Right lobe of liver (tissue), 6 donors: ENCODE results near the gene FLAD1. TPM values are rescaled to one million over a fixed set of nuclear protein-coding genes. Genes with fewer than 3 reads are reported as not detected.

ENCODE experiments used
- ATAC-seq, 4 donors: fragments of 200-7000 bp; cut with Tn5 transposase; one replicate each; pipeline ENCODE4 v1.9.1; 2020; ENCODE audit warnings: mild to moderate bottlenecking in 4 of 4, moderate library complexity in 4 of 4
- DNase-seq, 3 donors: peaks; one replicate each; pipeline ENCODE4 v3.0.0-alpha.2; 2020
- H3K27ac ChIP-seq, 3 donors: fragments of 200-600 bp; one replicate each; pipeline ENCODE4 v1.8.0; 2022
- H3K27me3 ChIP-seq, 2 donors: fragments of 200-600 bp; one replicate each; pipeline ENCODE4 v1.8.0; 2022
- H3K36me3 ChIP-seq, 4 donors: fragments of 200-600 bp; sonication (generic) in 1 of 4; one replicate each; pipeline versions ENCODE4 v1.5.1 to v1.8.0; 2017 to 2022; ENCODE audit warnings: control low read depth in 1 of 4
- H3K4me1 ChIP-seq, 4 donors: fragments of 200-600 bp; sonication (generic) in 1 of 4; one replicate each; pipeline versions ENCODE4 v1.5.1 to v1.8.0; 2017 to 2022; ENCODE audit warnings: control low read depth in 1 of 4
- H3K4me3 ChIP-seq, 3 donors: fragments of 200-600 bp; one replicate each; pipeline ENCODE4 v1.8.0; 2022
- H3K9me3 ChIP-seq, 4 donors: fragments of 200-600 bp; sonication (generic) in 1 of 4; one replicate each; pipeline versions ENCODE4 v1.5.1 to v1.8.0; 2017 to 2022; ENCODE audit warnings: control low read depth in 1 of 4
- POLR2A ChIP-seq: fragments of 450-650 bp; IDR thresholded peaks from one replicate; pipeline ENCODE4 v1.6.1; 2017; ENCODE audit warnings: antibody characterized with exemption, mild to moderate bottlenecking
- WGBS: methylation state at CpG from one replicate; pipeline ENCODE4 v1.1.6; 2018; ENCODE audit warnings: low coverage, low lambda C conversion rate; ENCODE audit not compliant: insufficient coverage; ENCODE audit errors: missing lambda C conversion rate; 5-methylcytosine and 5-hydroxymethylcytosine counted together
- intact Hi-C, 2 donors: fragments of 100-400 bp; cut with DNase I; formaldehyde crosslinking; loops; one replicate each; pipeline versions ENCODE4 v1.11.2 to v1.14.1; 2022
- total RNA-seq, 6 experiments: library from RNA; depleted of rRNA in 2 of 6; stranded (reverse); fragments of >200 nt in 2 of 6; fragmentation: NEBNext Ultra II Directional in 3 of 6; extraction: Animal tissue kit (Norgen Biotek cat#: 25700) in 3 of 6; gene quantifications; one replicate each; pipeline versions ENCODE4 v1.1.0 to v1.2.4, GENCODE V29; 2016 to 2023
- TF ChIP-seq, protein P1 (sequence below), 4 donors: fragments of 200-600 bp in 3 of 4; fragments of 450-650 bp in 1 of 4; IDR thresholded peaks; one replicate each; pipeline versions ENCODE4 v1.5.1 to v1.8.0; 2016 to 2022; ENCODE audit warnings: antibody characterized with exemption in 4 of 4, mild to moderate bottlenecking in 2 of 4
- donor health status: DM: no; HTN: yes; CAD: no.
- donor health status: DM: no; HTN: no; CAD: no.
- donor health status: DM: no; HTN: no; CAD: no.
- donor health status: DM: no; HTN: yes; CAD: no.
- donor health status: DM: no; HTN: yes; CAD: no.

FLAD1 gene
- total RNA-seq, 6 experiments from 2014 or later: 18.3 to 33.1 (median 24.6) TPM

DNA sequence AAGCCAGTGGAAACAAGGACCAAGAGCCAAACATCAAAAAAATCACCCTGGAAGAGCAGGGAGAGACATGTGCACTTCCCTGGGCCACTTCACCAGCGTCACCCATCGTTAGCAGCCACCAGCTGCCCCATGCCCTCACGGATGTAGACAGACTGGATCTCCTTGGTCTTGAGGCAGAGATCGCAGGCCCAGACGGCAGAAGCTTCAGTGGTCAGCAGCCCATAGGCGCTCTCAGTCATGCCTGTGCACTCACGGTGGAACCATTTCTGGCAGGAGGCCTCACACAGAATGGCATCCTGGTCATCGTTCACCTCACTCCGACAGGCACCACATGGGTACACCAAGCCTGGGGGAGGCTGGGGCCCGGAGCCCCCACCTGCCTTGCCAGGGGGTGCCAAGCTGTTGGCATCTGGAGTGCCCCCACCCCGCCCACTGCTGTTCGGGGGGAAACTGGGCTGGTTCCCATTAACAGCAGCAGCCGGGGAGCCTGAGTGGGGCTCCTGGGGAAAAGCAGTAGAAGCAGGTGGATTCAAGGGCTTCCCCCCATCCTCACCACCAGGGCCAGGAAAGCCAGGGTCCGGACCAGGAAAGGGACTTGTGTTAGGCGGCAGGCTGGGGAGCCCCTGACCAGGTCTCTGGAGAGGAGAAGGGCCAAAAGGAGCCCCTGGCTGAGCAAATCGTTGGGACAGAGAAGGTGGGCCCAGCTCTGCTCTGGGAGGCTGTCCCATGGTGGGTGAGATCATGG, 24.3 kb upstream of the FLAD1 start:
- TF ChIP-seq, protein P1, sequence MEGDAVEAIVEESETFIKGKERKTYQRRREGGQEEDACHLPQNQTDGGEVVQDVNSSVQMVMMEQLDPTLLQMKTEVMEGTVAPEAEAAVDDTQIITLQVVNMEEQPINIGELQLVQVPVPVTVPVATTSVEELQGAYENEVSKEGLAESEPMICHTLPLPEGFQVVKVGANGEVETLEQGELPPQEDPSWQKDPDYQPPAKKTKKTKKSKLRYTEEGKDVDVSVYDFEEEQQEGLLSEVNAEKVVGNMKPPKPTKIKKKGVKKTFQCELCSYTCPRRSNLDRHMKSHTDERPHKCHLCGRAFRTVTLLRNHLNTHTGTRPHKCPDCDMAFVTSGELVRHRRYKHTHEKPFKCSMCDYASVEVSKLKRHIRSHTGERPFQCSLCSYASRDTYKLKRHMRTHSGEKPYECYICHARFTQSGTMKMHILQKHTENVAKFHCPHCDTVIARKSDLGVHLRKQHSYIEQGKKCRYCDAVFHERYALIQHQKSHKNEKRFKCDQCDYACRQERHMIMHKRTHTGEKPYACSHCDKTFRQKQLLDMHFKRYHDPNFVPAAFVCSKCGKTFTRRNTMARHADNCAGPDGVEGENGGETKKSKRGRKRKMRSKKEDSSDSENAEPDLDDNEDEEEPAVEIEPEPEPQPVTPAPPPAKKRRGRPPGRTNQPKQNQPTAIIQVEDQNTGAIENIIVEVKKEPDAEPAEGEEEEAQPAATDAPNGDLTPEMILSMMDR (IDR thresholded peaks at IDR 0.05): no peak
- TF ChIP-seq POLR2A: no peak
- no peaks in the 10 kb centered on the region for H3K9me3 ChIP-seq
- H3K27ac ChIP-seq: no peak overlapping the region
- DNase-seq (peak in 2 of 3 donors; percentile 45 to 49), ATAC-seq (no peak)
- no peak overlapping the region for H3K4me3 ChIP-seq
- H3K36me3 ChIP-seq: peaks cover 0 to 20% (median 7%) of the 10 kb centered on the region in 4 donors
- H3K4me1 ChIP-seq: peaks cover 0 to 41% (median 4%) of the 10 kb centered on the region in 4 donors
- no peaks in the 10 kb centered on the region for H3K27me3 ChIP-seq
- intact Hi-C loops: loop anchor here in 1 of 2 donors (10.0 kb wide), 1 partner anchor 96 kb away; the partner anchor contains the start of gene ADAM15
- 93% methylated on average over 3 of the region's 16 CpGs for WGBS

DNA sequence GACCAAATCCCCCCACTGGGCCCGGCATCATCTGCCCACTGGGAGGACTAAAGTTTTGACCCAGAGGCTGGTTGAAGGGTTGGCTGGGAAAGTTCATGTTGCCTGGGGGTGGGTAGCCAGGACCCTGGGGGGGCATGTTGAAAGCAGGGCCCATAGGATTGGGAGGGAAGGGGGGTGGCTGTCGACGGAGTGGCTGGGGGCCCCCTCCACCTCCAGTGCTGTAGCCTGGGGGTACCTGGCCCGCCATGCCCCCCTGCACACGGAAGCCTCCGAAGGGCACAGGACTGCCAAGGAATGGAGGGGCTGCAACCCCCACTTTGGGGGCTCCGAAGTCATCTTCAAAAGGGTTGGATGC, 23.7 kb upstream of the FLAD1 start:
- ATAC-seq (no peak), DNase-seq (peak in 1 of 3 donors; percentile 22)
- TF ChIP-seq, protein P1 (IDR thresholded peaks at IDR 0.05): no peak
- TF ChIP-seq POLR2A: no peak
- no peaks in the 10 kb centered on the region for H3K27me3 ChIP-seq
- H3K36me3 ChIP-seq: peaks cover 0 to 25% (median 10%) of the 10 kb centered on the region in 4 donors
- peaks cover 0 to 37% (median 4%) of the 10 kb centered on the region in 4 donors for H3K4me1 ChIP-seq
- no peak overlapping the region for H3K4me3 ChIP-seq
- H3K27ac ChIP-seq: no peak overlapping the region
- intact Hi-C loops: loop anchor here in 1 of 2 donors (10.0 kb wide), 1 partner anchor 95 kb away; the partner anchor contains the start of gene ADAM15
- H3K9me3 ChIP-seq: no peaks in the 10 kb centered on the region
- no CpG with 5 or more reads among the region's 7 CpGs for WGBS

DNA sequence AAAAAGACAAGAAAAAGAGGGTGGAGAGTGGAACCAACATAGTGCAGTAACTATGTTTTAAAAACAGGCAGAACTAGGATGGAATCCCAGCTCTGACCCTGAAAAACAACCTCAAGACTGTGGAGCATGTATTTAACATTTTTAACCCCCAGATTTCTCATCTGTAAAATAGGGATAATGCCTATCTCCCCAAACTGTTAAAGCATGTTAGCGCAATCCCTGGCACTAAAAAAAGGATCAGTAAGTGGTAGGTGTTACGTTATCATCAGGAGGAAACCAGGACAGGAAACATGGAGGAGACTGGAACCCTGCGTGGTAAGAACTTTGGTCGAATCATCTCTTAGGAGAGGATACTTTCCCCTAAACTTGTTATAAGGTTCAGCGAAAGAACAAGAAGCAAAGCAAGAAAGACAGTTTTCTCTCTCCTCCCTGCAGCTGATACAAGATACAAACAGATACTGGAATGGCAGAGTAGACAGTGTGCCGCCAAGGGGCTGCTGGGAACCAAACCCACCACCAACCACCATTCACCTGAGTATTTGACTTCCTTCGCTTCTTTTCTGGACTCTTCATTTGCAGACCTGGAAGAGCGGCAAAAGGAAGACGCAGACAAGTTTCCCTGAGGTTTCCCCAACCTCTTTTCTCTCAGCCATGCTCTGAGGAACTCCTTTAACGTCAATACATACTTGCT, 22.6 kb upstream of the FLAD1 start:
- no peak for TF ChIP-seq POLR2A
- TF ChIP-seq, protein P1 (IDR thresholded peaks at IDR 0.05): no peak
- Histone ChIP-seq H3K27ac (peak overlapping the region; percentile 98 to 100 (median 98)), H3K4me3 (peak overlapping the region; percentile 84 to 93 (median 87)), H3K9me3 (no peaks in the 10 kb centered on the region), H3K36me3 (peaks cover 0 to 37% (median 16%) of the 10 kb centered on the region in 4 donors), H3K4me1 (peaks cover 0 to 26% (median 0%) of the 10 kb centered on the region in 4 donors), H3K27me3 (no peaks in the 10 kb centered on the region)
- intact Hi-C loops: no loop called here
- WGBS: 24% methylated on average over 10 of the region's 10 CpGs
- DNase-seq: no peak
- ATAC-seq: no peak

DNA sequence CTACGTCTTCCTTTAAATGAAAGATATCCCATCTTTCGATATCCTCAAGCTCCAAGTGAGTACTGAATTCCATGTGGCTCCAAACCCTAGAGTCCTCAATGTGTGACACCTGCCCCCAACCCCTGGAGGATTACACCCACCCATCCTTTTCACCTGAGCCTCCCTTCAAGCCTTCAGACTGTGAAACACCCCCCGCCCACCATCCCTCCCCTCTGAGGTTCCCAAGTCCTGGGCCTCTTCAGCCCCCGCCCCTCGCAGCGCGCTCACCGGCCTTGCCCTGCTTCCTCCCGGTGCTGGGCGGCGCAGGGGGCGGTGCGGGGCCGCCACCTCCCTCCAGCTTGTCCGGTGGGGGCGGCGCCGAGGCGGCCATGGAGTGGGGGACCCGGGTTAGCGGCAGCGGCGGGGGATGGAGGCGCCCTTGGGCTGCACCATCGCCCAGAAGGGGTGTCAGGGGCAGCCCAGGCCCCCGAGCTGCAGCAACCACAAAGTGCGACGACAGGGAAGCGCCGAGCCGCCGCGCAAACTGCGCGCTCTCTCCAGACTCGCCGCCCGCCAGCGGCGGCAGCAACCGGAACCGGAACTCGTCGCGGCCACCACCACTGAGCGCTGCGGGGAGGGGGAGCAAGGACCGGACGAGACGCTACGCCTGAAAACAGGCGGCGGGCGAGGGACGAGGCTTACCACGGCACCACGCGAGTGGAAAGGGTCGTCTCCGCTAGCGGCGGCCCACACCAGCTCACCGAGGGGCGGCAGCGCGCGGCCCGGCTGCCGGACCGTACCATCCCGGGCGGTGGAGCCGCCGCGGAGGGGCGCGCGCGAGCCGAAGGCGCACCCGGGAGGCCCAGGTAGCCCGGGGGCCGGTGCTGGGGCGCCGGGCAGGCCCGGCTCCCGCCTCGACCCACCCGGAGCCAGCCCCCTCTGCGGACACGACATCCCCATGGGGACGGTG, 21.7 kb upstream of the FLAD1 start, which contains the start of gene PYGO2:
Gene PYGO2, minus strand, starts transcription at position 576 of the 949 bp plus-strand sequence. Its CDS starts 206 bp downstream, at position 370.
- under 1% methylated on average over 14 of the region's 93 CpGs for WGBS
- TF ChIP-seq, protein P1 (IDR thresholded peaks at IDR 0.05): peak; percentile 49 to 69 (median 60)
- peak; percentile 87 for TF ChIP-seq POLR2A

More for the DNA sequence above, 21.7 kb upstream of the FLAD1 start, which contains the start of gene PYGO2:
- no peaks in the 10 kb centered on the region for H3K27me3 ChIP-seq
- H3K36me3 ChIP-seq: peaks cover 2 to 46% (median 20%) of the 10 kb centered on the region in 4 donors
- H3K27ac ChIP-seq: peak within 1 kb of the TSS; percentile 98 to 100 (median 98)
- ATAC-seq: peak; percentile 81 to 91 (median 84)
- intact Hi-C loops: no loop called here
- DNase-seq: peak; percentile 87 to 89 (median 89)
- H3K4me1 ChIP-seq: peaks cover 0 to 22% (median 0%) of the 10 kb centered on the region in 4 donors
- H3K9me3 ChIP-seq: no peaks in the 10 kb centered on the region
- H3K4me3 ChIP-seq: peak within 1 kb of the TSS; percentile 84 to 93 (median 87)
